Measurements from ENCODE around the gene TMOD1. TPM values are rescaled to one million over a fixed set of nuclear protein-coding genes. Genes with fewer than 3 reads are reported as not detected.
"Not testable (repeated sequence)": the region's sequence is repeated elsewhere in the genome, so short reads cannot be mapped to it uniquely, and the experiment has no call there.

Gene TMOD1
- total RNA-seq, 1 experiment from 2014 or later = not detected

- DNase-seq (ENCODE audit: low spot score) = not testable (repeated sequence)
Measured at GRCh38 chr9:97497558-97498375, 3.7 kb upstream of the TMOD1 start.

- DNase-seq (ENCODE audit: low spot score) = not testable (repeated sequence)
Measured at GRCh38 chr9:97498846-97499245, 2.6 kb upstream of the TMOD1 start.

GRCh38 chr9:97500263-97500662 lies 1.2 kb upstream of the TMOD1 start:
- no peak for DNase-seq (ENCODE audit: low spot score)

GRCh38 chr9:97500765-97501176 lies 695 bp upstream of the TMOD1 start:
- DNase-seq (ENCODE audit: low spot score) = no peak

DNA sequence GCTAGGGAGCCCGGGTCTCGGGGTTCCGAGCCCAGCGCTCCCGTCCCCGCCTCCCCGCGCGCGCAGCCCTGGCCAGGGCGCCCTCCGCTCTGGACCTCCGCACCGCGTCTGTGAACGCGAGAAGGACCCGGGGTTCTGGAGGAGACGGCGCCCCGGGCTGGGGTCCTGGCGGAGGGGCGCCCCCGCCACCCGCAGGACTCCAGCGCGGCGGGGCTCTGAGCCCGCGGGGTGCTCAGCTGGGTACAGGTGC lies 431 bp downstream of the TMOD1 start:
- DNase-seq (ENCODE audit: low spot score) = no peak

GRCh38 chr9:97502222-97502983 lies 937 bp downstream of the TMOD1 start:
- DNase-seq (ENCODE audit: low spot score) = no peak

- no peak for DNase-seq (ENCODE audit: low spot score)
Measured at GRCh38 chr9:97502984-97503861, 1.8 kb downstream of the TMOD1 start.

GRCh38 chr9:97503862-97504210 lies 2.4 kb downstream of the TMOD1 start:
- DNase-seq (ENCODE audit: low spot score) = no peak

DNA sequence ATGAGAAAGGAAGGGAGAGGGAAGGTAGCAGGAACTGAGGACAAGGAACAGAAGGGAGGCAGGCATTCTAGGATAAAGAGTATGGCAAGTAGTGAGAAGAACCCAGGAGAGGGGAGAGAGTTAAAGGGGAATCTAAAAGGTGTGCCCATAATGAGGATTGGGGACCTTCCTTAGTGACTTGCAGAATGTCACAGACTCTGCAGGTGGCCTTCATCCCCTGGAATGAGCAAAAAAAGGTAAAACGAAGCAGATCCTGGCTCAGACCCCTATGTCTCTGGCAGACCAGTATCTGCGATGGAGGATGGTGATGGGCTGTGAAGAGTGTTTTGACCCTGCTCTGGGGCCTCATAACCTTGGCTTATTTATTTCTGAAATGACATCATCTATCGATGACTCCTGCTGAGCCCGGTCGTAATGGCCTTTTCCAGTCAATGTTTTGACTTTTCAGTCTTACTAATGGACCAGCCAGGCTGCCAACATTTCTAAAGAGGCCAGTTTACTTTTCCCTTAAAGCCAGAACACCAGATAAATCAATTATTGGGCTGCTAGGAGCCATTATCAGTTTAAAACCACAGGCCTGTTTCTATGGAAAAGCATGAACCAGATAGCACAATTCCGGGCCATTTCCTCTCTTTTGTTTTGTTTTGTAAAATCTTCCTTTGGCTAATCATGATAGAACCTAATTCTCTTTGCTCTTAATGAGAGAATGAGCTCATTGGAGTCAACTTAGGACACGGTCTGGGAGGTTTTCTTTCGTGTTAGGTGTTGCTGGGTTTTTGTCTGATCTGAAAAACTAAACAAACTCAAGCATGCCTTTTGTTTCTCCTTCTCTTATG lies 3.1 kb downstream of the TMOD1 start:
- no peak for DNase-seq (ENCODE audit: low spot score)

- no peak for DNase-seq (ENCODE audit: low spot score)
Measured at GRCh38 chr9:97505845-97506244, 4.4 kb downstream of the TMOD1 start.

DNA sequence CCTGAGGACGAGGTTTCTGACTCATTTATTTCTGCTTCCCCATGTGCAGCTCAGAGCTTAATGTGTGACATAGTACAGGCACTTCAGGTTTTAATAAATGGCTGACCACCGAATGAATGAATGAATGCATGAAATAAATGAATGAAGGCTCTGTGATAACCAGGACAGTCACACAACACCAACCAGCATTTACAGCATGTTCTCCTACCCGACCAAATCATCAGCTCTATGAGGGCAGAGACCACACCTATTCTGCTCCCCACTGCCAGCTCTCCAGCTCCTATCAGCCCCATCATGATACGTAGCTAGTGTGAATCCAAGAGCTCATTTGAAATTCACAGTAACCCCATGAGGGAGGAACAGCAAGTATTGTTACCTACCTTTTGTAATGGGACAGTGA lies 4.8 kb downstream of the TMOD1 start:
- DNase-seq (ENCODE audit: low spot score) = no peak

- DNase-seq (ENCODE audit: low spot score) = no peak
Measured at GRCh38 chr9:97506787-97507186, 5.3 kb downstream of the TMOD1 start.

GRCh38 chr9:97507428-97507984 lies 6.0 kb downstream of the TMOD1 start:
- DNase-seq (ENCODE audit: low spot score) = no peak

- no peak for DNase-seq (ENCODE audit: low spot score)
Measured at GRCh38 chr9:97508852-97509251, 7.4 kb downstream of the TMOD1 start.

- DNase-seq (ENCODE audit: low spot score) = no peak
Measured at GRCh38 chr9:97510797-97511654, 9.6 kb downstream of the TMOD1 start.

DNA sequence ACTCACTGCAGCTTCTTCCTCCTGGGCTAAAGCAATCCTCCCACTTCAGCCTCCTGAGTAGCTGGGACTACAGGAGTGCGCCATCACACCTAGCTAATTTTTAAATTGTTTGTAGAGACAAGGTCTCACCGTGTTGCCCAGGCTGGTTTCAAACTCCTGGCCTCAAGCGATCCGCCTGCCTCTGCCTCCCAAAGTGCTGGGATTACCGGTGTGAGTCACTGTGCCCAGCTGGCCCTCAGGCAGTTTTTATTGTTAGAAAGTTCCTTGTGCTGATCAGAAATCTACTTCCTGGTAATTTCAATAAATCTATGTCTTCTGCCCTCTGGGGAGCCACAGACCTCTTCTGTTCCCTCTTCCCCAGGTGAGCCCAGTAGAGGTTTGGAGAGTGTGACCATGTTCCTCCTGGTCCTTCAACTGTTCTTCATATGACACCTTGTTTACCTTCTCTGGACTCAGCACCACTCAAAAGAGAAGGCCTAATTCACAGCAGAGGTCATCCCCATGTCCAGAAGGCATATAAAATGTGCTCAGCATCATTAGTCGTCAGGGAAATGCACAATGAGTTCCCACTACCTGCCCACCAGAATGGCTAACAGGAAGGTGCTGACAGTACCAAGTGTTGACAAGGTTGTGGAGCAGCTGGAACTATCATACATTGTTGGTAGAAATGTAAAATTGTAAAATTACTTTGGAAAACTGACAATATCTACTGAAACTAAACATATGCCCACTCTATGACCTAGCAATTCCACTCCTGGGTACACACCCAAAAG lies 10.4 kb downstream of the TMOD1 start:
- DNase-seq (ENCODE audit: low spot score) = peak; percentile 13

DNA sequence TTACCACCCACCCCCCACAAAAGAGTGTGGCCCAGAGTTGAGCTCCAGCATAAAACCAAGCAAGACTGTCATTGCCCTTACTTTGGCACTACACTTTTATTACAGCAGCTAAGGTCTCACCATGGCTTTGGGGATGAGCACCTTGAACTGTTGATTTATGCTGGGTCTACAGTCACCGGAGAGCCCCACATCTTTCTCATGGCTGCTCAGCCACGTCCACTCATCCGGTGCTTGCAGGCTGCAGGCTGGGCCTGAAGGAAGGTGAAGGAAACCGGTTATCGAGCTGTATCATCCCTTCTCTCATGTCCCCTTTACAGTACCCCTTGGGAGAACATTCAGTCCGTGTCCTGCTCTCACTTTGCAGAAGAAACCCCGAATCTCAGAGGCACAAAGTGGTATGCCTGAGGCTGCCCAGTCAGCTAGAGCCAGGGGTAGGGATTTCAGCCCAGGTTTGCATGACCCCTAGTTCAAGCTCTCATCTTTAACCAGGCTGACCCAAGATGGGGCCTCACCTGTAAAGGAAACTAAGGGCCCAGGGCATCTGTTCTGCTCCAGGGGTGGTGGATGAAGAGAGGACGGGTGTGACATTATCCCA lies 11.6 kb downstream of the TMOD1 start:
- no peak for DNase-seq (ENCODE audit: low spot score)

DNA sequence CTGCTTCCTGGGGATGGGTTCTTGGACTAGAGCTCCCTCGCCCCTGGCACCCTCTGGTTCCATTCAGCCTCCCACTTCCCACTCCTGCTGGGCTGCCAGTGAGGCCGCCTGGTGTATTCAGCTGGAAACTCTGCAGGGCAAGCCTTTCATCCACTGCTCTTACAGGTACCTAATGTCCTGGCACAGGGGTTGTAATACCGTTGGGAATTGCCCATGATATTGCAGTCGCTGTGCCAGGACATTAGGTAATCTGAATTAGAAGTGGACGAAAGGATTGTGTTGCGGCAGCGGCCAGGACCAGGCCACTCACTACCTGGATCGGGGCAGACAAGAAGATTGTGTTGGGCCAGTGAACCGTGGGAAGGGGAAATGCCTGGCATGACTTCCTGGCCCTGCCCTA lies 13.1 kb downstream of the TMOD1 start:
- DNase-seq (ENCODE audit: low spot score) = no peak

DNA sequence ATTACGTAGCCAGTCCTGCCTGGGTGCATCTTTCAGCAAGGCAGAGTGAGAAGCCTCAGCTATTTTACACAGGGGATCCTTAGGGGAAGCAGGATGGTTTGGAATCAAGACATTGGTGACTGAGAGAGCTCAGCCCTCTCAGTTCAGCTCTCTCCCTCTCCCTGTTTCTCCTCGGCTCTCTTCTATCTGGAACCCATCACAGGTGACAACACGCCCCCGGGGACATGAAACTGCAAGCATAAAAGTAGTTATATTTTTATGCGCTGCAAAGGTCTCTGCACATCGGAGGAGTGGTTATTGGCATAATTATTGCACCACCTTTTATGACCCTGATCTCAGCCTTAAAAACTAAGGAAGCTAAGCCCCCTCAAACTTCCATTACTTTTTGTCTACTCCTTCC lies 14.2 kb downstream of the TMOD1 start:
- no peak for DNase-seq (ENCODE audit: low spot score)
